ENCODE measurements around the gene MSANTD1.

- TF ChIP-seq, protein P1, sequence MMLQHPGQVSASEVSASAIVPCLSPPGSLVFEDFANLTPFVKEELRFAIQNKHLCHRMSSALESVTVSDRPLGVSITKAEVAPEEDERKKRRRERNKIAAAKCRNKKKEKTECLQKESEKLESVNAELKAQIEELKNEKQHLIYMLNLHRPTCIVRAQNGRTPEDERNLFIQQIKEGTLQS (IDR thresholded peaks at IDR 0.05), result no peak
- TF ChIP-seq, protein P2, sequence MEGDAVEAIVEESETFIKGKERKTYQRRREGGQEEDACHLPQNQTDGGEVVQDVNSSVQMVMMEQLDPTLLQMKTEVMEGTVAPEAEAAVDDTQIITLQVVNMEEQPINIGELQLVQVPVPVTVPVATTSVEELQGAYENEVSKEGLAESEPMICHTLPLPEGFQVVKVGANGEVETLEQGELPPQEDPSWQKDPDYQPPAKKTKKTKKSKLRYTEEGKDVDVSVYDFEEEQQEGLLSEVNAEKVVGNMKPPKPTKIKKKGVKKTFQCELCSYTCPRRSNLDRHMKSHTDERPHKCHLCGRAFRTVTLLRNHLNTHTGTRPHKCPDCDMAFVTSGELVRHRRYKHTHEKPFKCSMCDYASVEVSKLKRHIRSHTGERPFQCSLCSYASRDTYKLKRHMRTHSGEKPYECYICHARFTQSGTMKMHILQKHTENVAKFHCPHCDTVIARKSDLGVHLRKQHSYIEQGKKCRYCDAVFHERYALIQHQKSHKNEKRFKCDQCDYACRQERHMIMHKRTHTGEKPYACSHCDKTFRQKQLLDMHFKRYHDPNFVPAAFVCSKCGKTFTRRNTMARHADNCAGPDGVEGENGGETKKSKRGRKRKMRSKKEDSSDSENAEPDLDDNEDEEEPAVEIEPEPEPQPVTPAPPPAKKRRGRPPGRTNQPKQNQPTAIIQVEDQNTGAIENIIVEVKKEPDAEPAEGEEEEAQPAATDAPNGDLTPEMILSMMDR (IDR thresholded peaks at IDR 0.05 in 2 of 3, conservative IDR thresholded peaks at IDR 0.05 in 1 of 3; ENCODE audit: borderline replicate concordance in 1 of 3, insufficient read depth in 1 of 3, low read depth in 2 of 3, low read length in 2 of 3), result no peak
- TF ChIP-seq CBX3 (IDR thresholded peaks at IDR 0.05; ENCODE audit: low read depth) (no peak), ZNF274 (IDR thresholded peaks at IDR 0.05; ENCODE audit: low read depth, low read length) (no peak), YY1 (IDR thresholded peaks at IDR 0.05; ENCODE audit: extremely low read depth, insufficient replicate concordance, low read depth, low read length) (no peak), CEBPB (IDR thresholded peaks at IDR 0.05; ENCODE audit: low read depth) (no peak), RAD21 (IDR thresholded peaks at IDR 0.05; ENCODE audit: low read depth) (no peak), EZH2phosphoT487 (IDR thresholded peaks at IDR 0.05; ENCODE audit: borderline replicate concordance) (no peak), POLR2AphosphoS5 (IDR thresholded peaks at IDR 0.05; ENCODE audit: low read depth, low read length) (no peak), POLR2A (IDR thresholded peaks at IDR 0.05; ENCODE audit: borderline replicate concordance, extremely low read depth, insufficient read depth, insufficient read length) (no peak), EZH2 (IDR thresholded peaks at IDR 0.05) (no peak), ZFX (IDR thresholded peaks at IDR 0.05) (no peak)
- TF ChIP-seq, protein P3, sequence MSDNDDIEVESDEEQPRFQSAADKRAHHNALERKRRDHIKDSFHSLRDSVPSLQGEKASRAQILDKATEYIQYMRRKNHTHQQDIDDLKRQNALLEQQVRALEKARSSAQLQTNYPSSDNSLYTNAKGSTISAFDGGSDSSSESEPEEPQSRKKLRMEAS (IDR thresholded peaks at IDR 0.05), result no peak
Observed at GRCh38 chr4:3302786-3303564, 54.0 kb downstream of the MSANTD1 start.

All from HCT116 (cell line).